HepG2 (cell line): ENCODE results near the gene ZNF514.

ENCODE experiments used
- DMAP1 ChIP-seq: IDR thresholded peaks from 2 replicates; pipeline ENCODE4 v1.6.1; 2016
- PLRG1 ChIP-seq: fragments of 450-650 bp; conservative IDR thresholded peaks from 2 replicates; pipeline ENCODE4 v1.6.1; 2016
- POLR2A ChIP-seq, 2 experiments: IDR thresholded peaks; 2 replicates each; pipeline ENCODE4 v1.6.1; 2011; ENCODE audit warnings: low read depth in 2 of 2, low read length in 2 of 2, mild to moderate bottlenecking in 1 of 2, moderate library complexity in 1 of 2; ENCODE audit not compliant: insufficient read depth in 1 of 2
- ZBTB20 ChIP-seq: sonication (generic); formaldehyde crosslinking; IDR thresholded peaks from 2 replicates; pipeline ENCODE4 v1.8.1; 2023; ENCODE audit warnings: missing genetic modification reagents, low read depth, mild to moderate bottlenecking, borderline replicate concordance
- TF ChIP-seq, protein P1 (sequence below): sonication (generic); formaldehyde crosslinking; IDR thresholded peaks from 2 replicates; pipeline ENCODE4 v1.5.0; 2020; ENCODE audit warnings: mild to moderate bottlenecking, missing genetic modification reagents, moderate library complexity
- TF ChIP-seq, protein P2 (sequence below): IDR thresholded peaks from 2 replicates; pipeline ENCODE4 v1.6.1; 2012; ENCODE audit warnings: inconsistent platforms

DNA sequence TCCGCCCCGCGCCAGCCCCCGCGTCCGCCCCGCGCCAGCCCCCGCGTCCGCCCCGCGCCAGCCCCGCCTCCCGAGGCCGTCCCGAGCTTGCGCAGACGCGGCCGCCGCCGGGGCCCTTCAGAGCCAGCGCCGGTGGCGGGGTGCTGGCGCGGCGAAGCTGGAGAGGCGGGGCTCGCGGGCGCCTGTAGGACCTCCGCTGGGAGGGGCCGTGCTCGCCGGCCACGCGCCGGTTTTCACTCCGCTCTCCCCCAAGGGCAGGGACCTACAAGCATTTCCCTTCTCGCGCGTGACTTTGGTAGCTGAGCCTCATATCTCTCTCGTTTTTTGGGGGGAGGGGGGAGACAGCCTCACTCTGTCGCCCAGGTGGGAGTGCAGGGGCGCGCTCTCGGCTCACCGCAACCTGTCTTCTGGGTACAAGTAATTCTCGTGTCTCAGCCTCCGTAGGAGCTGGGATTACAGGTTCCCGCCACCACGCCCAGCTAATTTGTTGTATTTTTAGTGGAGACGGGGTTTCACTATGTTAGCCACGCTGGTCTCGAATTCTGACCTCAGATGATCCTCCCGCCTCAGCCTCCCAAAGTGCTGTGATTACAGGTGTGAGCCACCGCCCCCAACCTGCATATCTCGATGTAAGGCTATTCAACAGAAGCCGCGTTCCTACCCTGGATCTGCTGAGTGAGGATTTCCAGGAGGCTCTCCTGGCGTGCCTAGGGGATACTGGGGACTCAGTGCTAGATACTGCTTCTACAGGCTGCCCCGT is at the start of gene ZNF514:
- TF ChIP-seq DMAP1: peak; percentile 43; the same call in 1 of the 2 replicates
- TF ChIP-seq, protein P1, sequence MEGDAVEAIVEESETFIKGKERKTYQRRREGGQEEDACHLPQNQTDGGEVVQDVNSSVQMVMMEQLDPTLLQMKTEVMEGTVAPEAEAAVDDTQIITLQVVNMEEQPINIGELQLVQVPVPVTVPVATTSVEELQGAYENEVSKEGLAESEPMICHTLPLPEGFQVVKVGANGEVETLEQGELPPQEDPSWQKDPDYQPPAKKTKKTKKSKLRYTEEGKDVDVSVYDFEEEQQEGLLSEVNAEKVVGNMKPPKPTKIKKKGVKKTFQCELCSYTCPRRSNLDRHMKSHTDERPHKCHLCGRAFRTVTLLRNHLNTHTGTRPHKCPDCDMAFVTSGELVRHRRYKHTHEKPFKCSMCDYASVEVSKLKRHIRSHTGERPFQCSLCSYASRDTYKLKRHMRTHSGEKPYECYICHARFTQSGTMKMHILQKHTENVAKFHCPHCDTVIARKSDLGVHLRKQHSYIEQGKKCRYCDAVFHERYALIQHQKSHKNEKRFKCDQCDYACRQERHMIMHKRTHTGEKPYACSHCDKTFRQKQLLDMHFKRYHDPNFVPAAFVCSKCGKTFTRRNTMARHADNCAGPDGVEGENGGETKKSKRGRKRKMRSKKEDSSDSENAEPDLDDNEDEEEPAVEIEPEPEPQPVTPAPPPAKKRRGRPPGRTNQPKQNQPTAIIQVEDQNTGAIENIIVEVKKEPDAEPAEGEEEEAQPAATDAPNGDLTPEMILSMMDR: no peak
- TF ChIP-seq ZBTB20 (CRISPR knock-in tag): no peak
- TF ChIP-seq, protein P2, sequence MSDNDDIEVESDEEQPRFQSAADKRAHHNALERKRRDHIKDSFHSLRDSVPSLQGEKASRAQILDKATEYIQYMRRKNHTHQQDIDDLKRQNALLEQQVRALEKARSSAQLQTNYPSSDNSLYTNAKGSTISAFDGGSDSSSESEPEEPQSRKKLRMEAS: no peak; the same call in 1 of the 2 replicates
- TF ChIP-seq PLRG1: no peak
- peak; percentile 29 to 63; a peak in 2 of 4 replicates for TF ChIP-seq POLR2A (IDR thresholded peaks at IDR 0.05; ENCODE audit: insufficient read depth in 1 of 2, low read depth in 2 of 2, low read length in 2 of 2)
